HepG2 (cell line): ENCODE measurements around the gene GRIN3A. TPM values are rescaled to one million over a fixed set of nuclear protein-coding genes. Genes with fewer than 3 reads are reported as not detected.

ENCODE experiments used
- AKAP8 ChIP-seq: sonication (generic); formaldehyde crosslinking; IDR thresholded peaks from 2 replicates; pipeline ENCODE4 v1.5.1; 2020; ENCODE audit warnings: mild to moderate bottlenecking, missing genetic modification reagents
- ATF3 ChIP-seq: sonication (generic); formaldehyde crosslinking; IDR thresholded peaks from 2 replicates; pipeline ENCODE4 v1.4.0; 2020; ENCODE audit warnings: missing genetic modification reagents
- CHD4 ChIP-seq: fragments of 200-600 bp; sonication (generic); IDR thresholded peaks from 2 replicates; pipeline ENCODE4 v1.7.0; 2017; ENCODE audit warnings: mild to moderate bottlenecking, low read length, borderline replicate concordance
- HNF1B ChIP-seq: sonication (generic); formaldehyde crosslinking; IDR thresholded peaks from 2 replicates; pipeline ENCODE4 v1.5.1; 2020; ENCODE audit warnings: mild to moderate bottlenecking, moderate library complexity, missing genetic modification reagents
- PATZ1 ChIP-seq: sonication (generic); formaldehyde crosslinking; IDR thresholded peaks from 2 replicates; pipeline ENCODE4 v1.4.0; 2020; ENCODE audit warnings: missing genetic modification reagents
- PLSCR1 ChIP-seq: sonication (generic); formaldehyde crosslinking; IDR thresholded peaks from 2 replicates; pipeline ENCODE4 v1.5.0; 2020; ENCODE audit warnings: missing genetic modification reagents, mild to moderate bottlenecking, borderline replicate concordance
- POLR2G ChIP-seq: fragments of 200-400 bp; formaldehyde crosslinking; IDR thresholded peaks from 2 replicates; pipeline ENCODE4 v1.6.1; 2018; ENCODE audit warnings: mild to moderate bottlenecking, low read depth, low read length, moderate library complexity
- RFX1 ChIP-seq: fragments of 450-650 bp; IDR thresholded peaks from 2 replicates; pipeline ENCODE4 v1.6.1; 2017
- SPEN ChIP-seq: sonication (generic); formaldehyde crosslinking; IDR thresholded peaks from 2 replicates; pipeline ENCODE4 v1.5.1; 2020; ENCODE audit warnings: low read depth, mild to moderate bottlenecking, missing genetic modification reagents
- ZC3H13 ChIP-seq: sonication (generic); formaldehyde crosslinking; IDR thresholded peaks from 2 replicates; pipeline ENCODE4 v1.8.1; 2023; ENCODE audit warnings: mild to moderate bottlenecking, missing genetic modification reagents, moderate library complexity
- ZNF207 ChIP-seq: fragments of 450-650 bp; IDR thresholded peaks from 2 replicates; pipeline ENCODE4 v1.6.1; 2016; ENCODE audit warnings: antibody characterized with exemption, borderline replicate concordance
- ZNF407 ChIP-seq: sonication (generic); formaldehyde crosslinking; IDR thresholded peaks from one replicate; pipeline ENCODE4 v1.5.1; 2020; ENCODE audit warnings: mild to moderate bottlenecking, missing genetic modification reagents; ENCODE audit errors: not compliant biosample characterization
- ZNF496 ChIP-seq: sonication (generic); formaldehyde crosslinking; IDR thresholded peaks from 2 replicates; pipeline ENCODE4 v1.8.1; 2023; ENCODE audit warnings: mild to moderate bottlenecking, moderate library complexity, missing genetic modification reagents; ENCODE audit not compliant: insufficient replicate concordance
- ZNF543 ChIP-seq: sonication (generic); formaldehyde crosslinking; IDR thresholded peaks from 2 replicates; pipeline ENCODE4 v1.4.0; 2020; ENCODE audit warnings: mild to moderate bottlenecking, missing genetic modification reagents
- ZNF616 ChIP-seq: sonication (generic); formaldehyde crosslinking; IDR thresholded peaks from 2 replicates; pipeline ENCODE4 v1.5.0; 2020; ENCODE audit warnings: low read depth, mild to moderate bottlenecking, missing genetic modification reagents
- polyA plus RNA-seq, 8 experiments: library from polyadenylated mRNA; depleted of rRNA in 3 of 8; stranded (reverse) in 7 of 8; unstranded in 1 of 8; fragments of >200 nt; fragmentation: Illumina TruSeq in 4 of 8; extraction: Trizol in 4 of 8; gene quantifications; 2 replicates each; pipeline versions ENCODE4 v1.2.1 to v1.2.3, GENCODE V29; 2011 to 2016; ENCODE audit warnings: low read depth in 4 of 8, missing spikeins in 1 of 8, mixed read lengths in 1 of 8; ENCODE audit not compliant: insufficient read depth in 1 of 8
- total RNA-seq, 5 experiments: library from RNA; depleted of rRNA; stranded (reverse); fragments of >200 nt; fragmentation: Illumina TruSeq; extraction: Trizol; gene quantifications; 2 replicates each; pipeline ENCODE4 v1.2.3, GENCODE V29; 2016; ENCODE audit warnings: low read depth in 1 of 5

The GRIN3A gene
- total and polyA plus RNA-seq, 2 of the 13 experiments (the other 11 are each of a cell fraction or from before 2014, with no cell fraction given), result not detected

GRCh38 chr9:101533334-101534204 is 204.9 kb downstream of the GRIN3A start, which contains the start of gene RNF20 (continued):
- TF ChIP-seq ZNF496 (CRISPR knock-in tag), result no peak
- peak; percentile 81 for TF ChIP-seq RFX1
- TF ChIP-seq ZNF407 (CRISPR knock-in tag), result peak; percentile 40
- no peak for TF ChIP-seq PATZ1 (CRISPR knock-in tag)
- no peak for TF ChIP-seq PLSCR1 (CRISPR knock-in tag)
- TF ChIP-seq POLR2G, result peak; percentile 80
- 0 out of 2 replicates have a peak, but pooled peaks have one; percentile 66 for TF ChIP-seq AKAP8 (CRISPR knock-in tag)
- no peak for TF ChIP-seq ZNF207
- peak; percentile 54; the same call in 1 of the 2 replicates for TF ChIP-seq HNF1B (CRISPR knock-in tag)
- no peak for TF ChIP-seq ATF3
- peak; percentile 74 for TF ChIP-seq SPEN (CRISPR knock-in tag)
- no peak for TF ChIP-seq ZNF543 (CRISPR knock-in tag)
- TF ChIP-seq ZC3H13 (CRISPR knock-in tag), result no peak
- TF ChIP-seq CHD4, result no peak
- no peak for TF ChIP-seq ZNF616 (CRISPR knock-in tag)
